SU-DHL-6 (cell line): ENCODE results near the gene BRI3.

Experiments used
- EZH2phosphoT487 ChIP-seq: fragments of 200-600 bp; sonication (generic), shearing (Covaris generic); conservative IDR thresholded peaks from 2 replicates; pipeline ENCODE4 v1.6.1; 2018; ENCODE audit warnings: mild to moderate bottlenecking, antibody characterized with exemption, low read length, moderate library complexity, mixed read lengths
- TF ChIP-seq, protein P1 (sequence below): fragments of 200-600 bp; sonication (generic); IDR thresholded peaks from one replicate; pipeline ENCODE4 v1.5.1; 2017; ENCODE audit warnings: antibody characterized with exemption, mild to moderate bottlenecking, low read length, moderate library complexity; ENCODE audit not compliant: insufficient read depth, poor library complexity, severe bottlenecking

GRCh38 chr7:98294326-98294725 is 12.8 kb downstream of the BRI3 start:
- TF ChIP-seq, protein P1, sequence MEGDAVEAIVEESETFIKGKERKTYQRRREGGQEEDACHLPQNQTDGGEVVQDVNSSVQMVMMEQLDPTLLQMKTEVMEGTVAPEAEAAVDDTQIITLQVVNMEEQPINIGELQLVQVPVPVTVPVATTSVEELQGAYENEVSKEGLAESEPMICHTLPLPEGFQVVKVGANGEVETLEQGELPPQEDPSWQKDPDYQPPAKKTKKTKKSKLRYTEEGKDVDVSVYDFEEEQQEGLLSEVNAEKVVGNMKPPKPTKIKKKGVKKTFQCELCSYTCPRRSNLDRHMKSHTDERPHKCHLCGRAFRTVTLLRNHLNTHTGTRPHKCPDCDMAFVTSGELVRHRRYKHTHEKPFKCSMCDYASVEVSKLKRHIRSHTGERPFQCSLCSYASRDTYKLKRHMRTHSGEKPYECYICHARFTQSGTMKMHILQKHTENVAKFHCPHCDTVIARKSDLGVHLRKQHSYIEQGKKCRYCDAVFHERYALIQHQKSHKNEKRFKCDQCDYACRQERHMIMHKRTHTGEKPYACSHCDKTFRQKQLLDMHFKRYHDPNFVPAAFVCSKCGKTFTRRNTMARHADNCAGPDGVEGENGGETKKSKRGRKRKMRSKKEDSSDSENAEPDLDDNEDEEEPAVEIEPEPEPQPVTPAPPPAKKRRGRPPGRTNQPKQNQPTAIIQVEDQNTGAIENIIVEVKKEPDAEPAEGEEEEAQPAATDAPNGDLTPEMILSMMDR: no peak
- no peak for TF ChIP-seq EZH2phosphoT487
